Nephron progenitor cell (in vitro differentiated cells): Measurements from ENCODE around the gene B4GALNT4.

ENCODE experiments used
- DNase-seq: peaks from one replicate; pipeline ENCODE4 v3.0.0; 2021
- H3K27ac Mint-ChIP-seq: 2 replicates; pipeline ENCODE4 v1.8.0; 2021; ENCODE audit warnings: mild to moderate bottlenecking, moderate library complexity, mixed read lengths
- H3K27me3 Mint-ChIP-seq: 2 replicates; pipeline ENCODE4 v1.8.0; 2021; ENCODE audit warnings: mild to moderate bottlenecking, low read depth, mixed read lengths; ENCODE audit not compliant: poor library complexity
- H3K36me3 Mint-ChIP-seq: 2 replicates; pipeline ENCODE4 v1.8.0; 2021; ENCODE audit warnings: low read depth, mixed read lengths
- H3K4me1 Mint-ChIP-seq: 2 replicates; pipeline ENCODE4 v1.8.0; 2021; ENCODE audit warnings: mixed read lengths
- H3K4me3 Mint-ChIP-seq: 2 replicates; pipeline ENCODE4 v1.8.0; 2021; ENCODE audit warnings: mild to moderate bottlenecking, moderate library complexity, mixed read lengths
- H3K9me3 Mint-ChIP-seq: 2 replicates; pipeline ENCODE4 v1.8.0; 2021; ENCODE audit warnings: mild to moderate bottlenecking, moderate library complexity, mixed read lengths
- TF ChIP-seq, protein P1 (sequence below): fragments of 200-600 bp; sonication (generic); IDR thresholded peaks from 2 replicates; pipeline ENCODE4 v1.5.0; 2021; ENCODE audit warnings: antibody characterized with exemption

B4GALNT4 gene

DNA sequence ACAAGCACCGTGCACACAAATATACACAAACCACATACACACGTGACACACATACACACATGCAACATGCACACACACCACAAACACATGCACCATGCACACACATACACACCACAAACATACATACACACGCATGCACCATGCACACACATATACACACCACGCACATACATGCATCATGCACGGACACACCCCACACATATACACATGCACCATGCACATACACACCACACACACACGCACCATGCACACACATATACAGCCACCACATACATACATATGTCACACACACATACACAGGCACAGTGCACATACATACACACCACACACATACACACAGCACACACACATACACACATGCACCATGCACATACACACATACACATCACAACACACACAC lies 12.7 kb upstream of the B4GALNT4 start:
- H3K27ac Mint-ChIP-seq: no peak overlapping the region
- H3K9me3 Mint-ChIP-seq: peaks cover under 1% of the 10 kb centered on the region
- peaks cover 33% of the 10 kb centered on the region for H3K4me1 Mint-ChIP-seq
- H3K4me3 Mint-ChIP-seq: no peak overlapping the region
- H3K36me3 Mint-ChIP-seq: no peaks in the 10 kb centered on the region
- TF ChIP-seq, protein P1, sequence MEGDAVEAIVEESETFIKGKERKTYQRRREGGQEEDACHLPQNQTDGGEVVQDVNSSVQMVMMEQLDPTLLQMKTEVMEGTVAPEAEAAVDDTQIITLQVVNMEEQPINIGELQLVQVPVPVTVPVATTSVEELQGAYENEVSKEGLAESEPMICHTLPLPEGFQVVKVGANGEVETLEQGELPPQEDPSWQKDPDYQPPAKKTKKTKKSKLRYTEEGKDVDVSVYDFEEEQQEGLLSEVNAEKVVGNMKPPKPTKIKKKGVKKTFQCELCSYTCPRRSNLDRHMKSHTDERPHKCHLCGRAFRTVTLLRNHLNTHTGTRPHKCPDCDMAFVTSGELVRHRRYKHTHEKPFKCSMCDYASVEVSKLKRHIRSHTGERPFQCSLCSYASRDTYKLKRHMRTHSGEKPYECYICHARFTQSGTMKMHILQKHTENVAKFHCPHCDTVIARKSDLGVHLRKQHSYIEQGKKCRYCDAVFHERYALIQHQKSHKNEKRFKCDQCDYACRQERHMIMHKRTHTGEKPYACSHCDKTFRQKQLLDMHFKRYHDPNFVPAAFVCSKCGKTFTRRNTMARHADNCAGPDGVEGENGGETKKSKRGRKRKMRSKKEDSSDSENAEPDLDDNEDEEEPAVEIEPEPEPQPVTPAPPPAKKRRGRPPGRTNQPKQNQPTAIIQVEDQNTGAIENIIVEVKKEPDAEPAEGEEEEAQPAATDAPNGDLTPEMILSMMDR: no peak
- no peak for DNase-seq
- H3K27me3 Mint-ChIP-seq: peaks cover under 1% of the 10 kb centered on the region

DNA sequence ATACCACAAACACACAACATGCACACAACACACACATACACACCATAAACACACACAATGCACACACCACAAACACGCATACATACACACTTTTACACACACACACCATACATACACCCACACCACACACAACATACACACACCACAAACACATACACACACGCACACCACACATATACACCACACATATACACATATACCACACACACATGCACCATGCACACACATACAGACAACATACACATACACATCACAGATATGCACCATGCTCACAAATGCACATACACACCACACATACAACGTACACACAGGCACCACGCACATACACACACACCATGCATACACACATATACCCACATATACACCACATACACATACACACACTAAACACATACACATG lies 11.7 kb upstream of the B4GALNT4 start:
- H3K4me3 Mint-ChIP-seq: no peak overlapping the region
- H3K4me1 Mint-ChIP-seq: peaks cover 26% of the 10 kb centered on the region
- TF ChIP-seq, protein P1: no peak

DNA sequence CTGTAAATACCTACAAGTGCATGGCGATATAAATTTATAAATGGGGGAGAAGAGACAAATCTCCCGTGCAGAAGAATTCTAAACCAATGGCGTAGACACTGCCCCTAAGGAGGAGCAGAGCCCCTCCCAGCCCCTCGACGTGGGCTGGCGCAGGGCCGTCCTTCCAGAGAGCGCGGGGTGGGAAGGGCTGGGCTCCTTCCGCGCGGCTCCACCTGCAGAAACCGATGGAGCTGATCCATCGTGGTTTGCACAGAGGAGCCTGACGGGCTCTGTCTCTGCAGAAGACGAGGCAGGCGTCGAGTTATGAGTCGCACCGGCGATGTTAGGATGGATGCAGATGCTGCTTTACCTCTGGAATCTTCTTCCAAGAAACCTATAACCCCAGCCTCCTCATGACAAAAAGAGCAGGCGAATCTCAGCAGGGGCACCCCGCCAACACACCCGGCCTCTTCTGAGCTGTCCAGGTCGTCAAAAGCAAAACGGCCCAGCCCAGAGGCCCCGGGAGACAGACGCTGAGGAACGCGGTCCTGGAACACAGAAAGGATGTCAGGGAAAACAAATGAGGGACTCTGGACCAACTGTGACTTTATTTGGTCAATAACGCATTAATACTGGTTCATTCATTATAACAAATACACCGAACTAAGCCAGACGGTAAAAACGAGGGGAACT lies 11.0 kb upstream of the B4GALNT4 start:
- Mint-ChIP-seq H3K27me3 (no peaks in the 10 kb centered on the region), H3K27ac (no peak overlapping the region), H3K4me1 (peaks cover 19% of the 10 kb centered on the region), H3K36me3 (no peaks in the 10 kb centered on the region), H3K4me3 (no peak overlapping the region), H3K9me3 (peaks cover 6% of the 10 kb centered on the region)
- no peak for DNase-seq
- TF ChIP-seq, protein P1: no peak

More for the DNA sequence above, 11.7 kb upstream of the B4GALNT4 start:
- DNase-seq: no peak
- no peak overlapping the region for H3K27ac Mint-ChIP-seq
- no peaks in the 10 kb centered on the region for H3K27me3 Mint-ChIP-seq
- H3K9me3 Mint-ChIP-seq: peaks cover 3% of the 10 kb centered on the region
- no peaks in the 10 kb centered on the region for H3K36me3 Mint-ChIP-seq

DNA sequence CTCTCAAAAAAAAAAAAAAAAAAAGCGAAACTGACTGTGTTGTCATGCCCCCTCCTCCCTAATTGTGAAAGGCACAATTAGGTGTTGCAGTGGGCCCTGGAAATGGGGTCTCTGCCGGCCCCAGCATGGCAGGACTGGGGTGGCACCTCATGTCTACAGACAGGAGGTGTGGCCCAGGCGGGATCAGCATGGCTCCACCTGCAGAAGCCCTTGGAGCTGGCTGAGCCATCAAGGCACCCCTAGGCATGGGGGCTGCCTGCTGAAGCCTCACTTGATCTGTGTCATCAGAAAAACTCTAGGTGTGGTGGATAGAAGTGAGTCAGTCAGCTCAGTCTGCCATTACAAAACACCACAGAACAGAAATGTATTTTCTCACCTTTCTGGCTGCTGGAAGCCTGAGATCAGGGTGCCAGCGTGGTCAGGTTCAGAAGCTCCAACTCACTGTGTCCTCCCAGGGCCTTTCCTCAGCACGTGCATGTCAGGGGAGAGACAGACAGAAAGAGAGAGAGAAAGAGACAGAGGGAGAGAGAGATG lies 10.1 kb upstream of the B4GALNT4 start:
- Mint-ChIP-seq H3K27ac (no peak overlapping the region), H3K4me1 (peaks cover 10% of the 10 kb centered on the region), H3K4me3 (no peak overlapping the region), H3K36me3 (no peaks in the 10 kb centered on the region), H3K27me3 (no peaks in the 10 kb centered on the region), H3K9me3 (peaks cover 9% of the 10 kb centered on the region)
- TF ChIP-seq, protein P1: no peak
- no peak for DNase-seq

DNA sequence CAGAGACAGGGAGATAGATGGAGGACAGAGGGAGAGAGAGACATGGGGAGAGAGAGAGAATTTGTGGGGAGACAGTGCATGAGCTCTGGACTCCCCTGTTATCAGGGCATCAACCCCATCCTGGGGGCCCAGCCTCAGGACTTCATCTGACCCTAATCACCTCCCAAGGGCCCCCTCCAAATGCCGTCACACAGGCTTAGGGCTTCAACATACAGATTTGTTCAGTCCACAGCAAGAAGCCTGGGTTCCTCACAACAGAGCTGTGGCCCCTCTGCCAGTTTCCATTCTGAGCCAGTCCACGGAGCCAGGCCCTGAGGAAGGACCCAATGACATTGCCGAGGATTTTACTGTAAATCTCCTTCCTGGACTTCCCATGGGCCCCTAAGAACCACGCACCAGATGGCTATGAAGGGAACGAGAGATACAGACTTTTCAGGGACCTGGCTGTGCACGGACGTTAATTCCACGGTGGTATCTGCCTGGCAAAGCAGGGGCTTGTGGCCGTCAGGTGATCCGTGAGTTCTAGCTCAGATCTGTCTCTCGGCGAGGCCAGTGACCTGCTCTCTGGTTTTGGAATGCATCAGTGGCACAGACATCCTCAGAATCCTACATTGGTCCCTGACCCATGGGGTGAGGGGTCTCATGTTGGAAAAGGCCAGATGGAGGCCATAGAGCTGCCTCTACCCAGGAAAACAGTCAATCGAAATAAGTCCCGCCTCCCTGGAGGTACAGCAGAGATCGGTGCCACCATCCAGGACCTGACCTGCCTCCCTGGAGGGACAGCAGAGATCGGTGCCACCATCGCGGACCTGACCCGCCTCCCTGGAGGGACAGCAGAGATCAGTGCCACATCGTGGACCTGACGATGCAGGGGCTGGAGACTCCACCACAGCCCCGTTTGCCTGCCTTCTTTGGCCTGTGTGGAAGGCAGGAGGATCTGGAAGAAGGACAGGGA lies 8.7 kb upstream of the B4GALNT4 start:
- H3K27me3 Mint-ChIP-seq: no peaks in the 10 kb centered on the region
- no peak for DNase-seq
- no peak overlapping the region for H3K27ac Mint-ChIP-seq
- TF ChIP-seq, protein P1: no peak
- H3K36me3 Mint-ChIP-seq: no peaks in the 10 kb centered on the region
- no peaks in the 10 kb centered on the region for H3K4me1 Mint-ChIP-seq
- H3K4me3 Mint-ChIP-seq: no peak overlapping the region
- peaks cover 9% of the 10 kb centered on the region for H3K9me3 Mint-ChIP-seq
